Cardiac muscle cell (in vitro differentiated cells and primary cell): Measurements from ENCODE around the gene IGLON5. TPM values are rescaled to one million over a fixed set of nuclear protein-coding genes. Genes with fewer than 3 reads are reported as not detected.

ENCODE experiments used
- DNase-seq, 2 donors: peaks; one replicate each; pipeline versions ENCODE4 v3.0.0 to v3.0.0-alpha.2; 2010 to 2017; ENCODE audit warnings: low read depth in 1 of 2, low spot score in 1 of 2
- H3K27ac ChIP-seq: fragments of 200-600 bp; sonication (generic); 2 replicates; pipeline ENCODE4 v1.5.1; 2016
- H3K27me3 ChIP-seq: fragments of 200-600 bp; sonication (generic); 2 replicates; pipeline ENCODE4 v1.6.0; 2016; ENCODE audit warnings: control low read depth
- H3K36me3 ChIP-seq: fragments of 200-600 bp; sonication (generic); 2 replicates; pipeline ENCODE4 v1.5.1; 2016; ENCODE audit warnings: control low read depth
- H3K4me1 ChIP-seq: fragments of 200-600 bp; sonication (generic); 2 replicates; pipeline ENCODE4 v1.8.1; 2017; ENCODE audit warnings: low read depth, mild to moderate bottlenecking, mixed run types
- H3K4me3 ChIP-seq: fragments of 200-600 bp; sonication (generic); 2 replicates; pipeline ENCODE4 v1.5.1; 2016; ENCODE audit warnings: mild to moderate bottlenecking
- H3K9me3 ChIP-seq: fragments of 200-600 bp; sonication (generic); 2 replicates; pipeline ENCODE4 v1.5.1; 2017; ENCODE audit warnings: low read depth, mild to moderate bottlenecking, control low read depth
- polyA plus RNA-seq: library from polyadenylated mRNA; unstranded; fragments of >200 nt; fragmentation: Nextera tagmentation; extraction: Ambion mirVana; gene quantifications from 2 replicates; pipeline ENCODE4 v1.2.1, GENCODE V29; 2016
- total RNA-seq: library from RNA; depleted of rRNA; stranded (reverse); fragments of >200 nt; gene quantifications from 2 replicates; pipeline ENCODE4 v1.2.3, GENCODE V29; 2016
- TF ChIP-seq, protein P1 (sequence below): IDR thresholded peaks from 2 replicates; pipeline ENCODE4 v1.5.1; 2012; ENCODE audit warnings: low read depth, mild to moderate bottlenecking, low read length

Gene IGLON5
- total and polyA plus RNA-seq, 2 experiments from 2014 or later: 1.5 to 12.6 TPM

DNA sequence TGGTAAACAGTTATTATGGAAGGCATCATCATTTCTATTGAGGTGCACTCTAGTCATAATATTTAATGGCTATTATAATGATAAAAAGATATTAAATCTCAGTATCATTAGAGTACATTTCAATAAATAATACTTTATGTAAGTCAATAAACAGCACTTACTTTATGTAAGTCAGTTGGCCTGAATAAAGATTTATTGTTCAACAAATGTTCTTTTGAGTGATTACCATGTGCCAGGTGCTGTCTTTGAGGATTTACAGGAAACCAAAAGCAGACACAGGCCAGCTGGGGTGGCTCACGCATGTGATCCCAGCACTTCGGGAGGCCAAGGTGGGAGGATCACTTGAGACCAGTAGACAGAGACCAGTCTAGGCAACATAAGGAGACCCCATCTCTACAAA, 66.0 kb downstream of the IGLON5 start:
- no peaks in the 10 kb centered on the region for H3K36me3 ChIP-seq
- TF ChIP-seq, protein P1, sequence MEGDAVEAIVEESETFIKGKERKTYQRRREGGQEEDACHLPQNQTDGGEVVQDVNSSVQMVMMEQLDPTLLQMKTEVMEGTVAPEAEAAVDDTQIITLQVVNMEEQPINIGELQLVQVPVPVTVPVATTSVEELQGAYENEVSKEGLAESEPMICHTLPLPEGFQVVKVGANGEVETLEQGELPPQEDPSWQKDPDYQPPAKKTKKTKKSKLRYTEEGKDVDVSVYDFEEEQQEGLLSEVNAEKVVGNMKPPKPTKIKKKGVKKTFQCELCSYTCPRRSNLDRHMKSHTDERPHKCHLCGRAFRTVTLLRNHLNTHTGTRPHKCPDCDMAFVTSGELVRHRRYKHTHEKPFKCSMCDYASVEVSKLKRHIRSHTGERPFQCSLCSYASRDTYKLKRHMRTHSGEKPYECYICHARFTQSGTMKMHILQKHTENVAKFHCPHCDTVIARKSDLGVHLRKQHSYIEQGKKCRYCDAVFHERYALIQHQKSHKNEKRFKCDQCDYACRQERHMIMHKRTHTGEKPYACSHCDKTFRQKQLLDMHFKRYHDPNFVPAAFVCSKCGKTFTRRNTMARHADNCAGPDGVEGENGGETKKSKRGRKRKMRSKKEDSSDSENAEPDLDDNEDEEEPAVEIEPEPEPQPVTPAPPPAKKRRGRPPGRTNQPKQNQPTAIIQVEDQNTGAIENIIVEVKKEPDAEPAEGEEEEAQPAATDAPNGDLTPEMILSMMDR: no peak
- no peak for DNase-seq
- H3K27me3 ChIP-seq: no peaks in the 10 kb centered on the region
- H3K4me3 ChIP-seq: no peak overlapping the region
- no peak overlapping the region for H3K27ac ChIP-seq
- no peaks in the 10 kb centered on the region for H3K9me3 ChIP-seq
- H3K4me1 ChIP-seq: no peaks in the 10 kb centered on the region

DNA sequence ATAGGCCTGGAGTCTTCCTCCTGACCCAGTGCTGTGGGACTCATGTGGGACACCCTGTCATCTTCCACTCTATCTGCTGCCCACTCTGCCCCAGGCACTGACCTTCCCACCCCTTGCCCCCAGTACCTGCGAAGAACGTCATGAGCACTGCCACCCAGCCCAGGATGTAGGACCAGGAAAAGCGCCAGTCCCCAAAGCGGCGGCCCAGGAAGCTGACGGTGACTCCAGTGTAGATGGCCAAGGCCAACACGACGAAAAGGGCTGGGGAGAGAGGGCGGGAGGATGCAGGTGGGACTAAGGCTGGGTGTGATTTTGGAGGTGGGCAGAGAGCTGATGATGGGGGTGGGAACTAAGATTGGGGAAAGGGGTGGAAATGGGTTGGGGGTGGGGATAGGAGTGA, 68.9 kb downstream of the IGLON5 start:
- Histone ChIP-seq H3K27ac (no peak overlapping the region), H3K36me3 (no peaks in the 10 kb centered on the region), H3K9me3 (no peaks in the 10 kb centered on the region), H3K27me3 (no peaks in the 10 kb centered on the region), H3K4me3 (no peak overlapping the region), H3K4me1 (no peaks in the 10 kb centered on the region)
- TF ChIP-seq, protein P1: no peak
- no peak for DNase-seq

Other genes with a start within 250 kb of the IGLON5 start
- gene KLK13, start 246.6 kb upstream of the IGLON5 start, total RNA-seq: 0.45 TPM in 1 of 2 replicates, not detected in the other
- not detected in 2 replicates for gene KLK13, start 246.6 kb upstream of the IGLON5 start, polyA plus RNA-seq
- gene KLK14, start 228.8 kb upstream of the IGLON5 start, total RNA-seq: 0.24 TPM in 1 of 2 replicates, not detected in the other
- 0.75 TPM in 1 of 2 replicates, not detected in the other for gene KLK14, start 228.8 kb upstream of the IGLON5 start, polyA plus RNA-seq
- gene CTU1, start 203.2 kb upstream of the IGLON5 start, total RNA-seq: 13.5 and 13.8 TPM in 2 replicates
- gene CTU1, start 203.2 kb upstream of the IGLON5 start, polyA plus RNA-seq: 9.4 and 15.6 TPM in 2 replicates
- gene SIGLEC9, start 186.7 kb upstream of the IGLON5 start, total RNA-seq: not detected in 2 replicates
- gene SIGLEC9, start 186.7 kb upstream of the IGLON5 start, polyA plus RNA-seq: not detected in 2 replicates
- gene SIGLEC7, start 169.3 kb upstream of the IGLON5 start, total RNA-seq: not detected in 2 replicates
- gene SIGLEC7, start 169.3 kb upstream of the IGLON5 start, polyA plus RNA-seq: not detected in 2 replicates
- not detected in 2 replicates for gene CD33, start 86.6 kb upstream of the IGLON5 start, total RNA-seq
- gene CD33, start 86.6 kb upstream of the IGLON5 start, polyA plus RNA-seq: not detected in 2 replicates
- not detected in 2 replicates for gene SIGLECL1, start 60.6 kb upstream of the IGLON5 start, total RNA-seq
- not detected in 2 replicates for gene SIGLECL1, start 60.6 kb upstream of the IGLON5 start, polyA plus RNA-seq
- 5.0 and 6.5 TPM in 2 replicates for gene VSIG10L, start 30.5 kb downstream of the IGLON5 start, total RNA-seq
- gene VSIG10L, start 30.5 kb downstream of the IGLON5 start, polyA plus RNA-seq: 8.1 and 9.1 TPM in 2 replicates
- gene ETFB, start 54.7 kb downstream of the IGLON5 start, total RNA-seq: 203 and 276 TPM in 2 replicates
- gene ETFB, start 54.7 kb downstream of the IGLON5 start, polyA plus RNA-seq: 343 and 433 TPM in 2 replicates
- gene CLDND2, start 57.4 kb downstream of the IGLON5 start, total RNA-seq: 0.45 TPM in 1 of 2 replicates, not detected in the other
- 16.5 and 22.3 TPM in 2 replicates for gene CLDND2, start 57.4 kb downstream of the IGLON5 start, polyA plus RNA-seq
- gene NKG7, start 61.0 kb downstream of the IGLON5 start, total RNA-seq: not detected in 2 replicates
- 0.25 and 0.57 TPM in 2 replicates for gene NKG7, start 61.0 kb downstream of the IGLON5 start, polyA plus RNA-seq
- gene LIM2, start 76.3 kb downstream of the IGLON5 start, total RNA-seq: not detected in 2 replicates
- gene LIM2, start 76.3 kb downstream of the IGLON5 start, polyA plus RNA-seq: not detected in 2 replicates
- not detected in 2 replicates for gene C19orf84, start 78.9 kb downstream of the IGLON5 start, total RNA-seq
- not detected in 2 replicates for gene C19orf84, start 78.9 kb downstream of the IGLON5 start, polyA plus RNA-seq
- not detected in 2 replicates for gene SIGLEC10, start 106.0 kb downstream of the IGLON5 start, total RNA-seq
- 0.22 and 0.55 TPM in 2 replicates for gene SIGLEC10, start 106.0 kb downstream of the IGLON5 start, polyA plus RNA-seq
- not detected in 2 replicates for gene SIGLEC8, start 146.8 kb downstream of the IGLON5 start, total RNA-seq
- not detected in 2 replicates for gene SIGLEC8, start 146.8 kb downstream of the IGLON5 start, polyA plus RNA-seq
- gene CEACAM18, start 166.9 kb downstream of the IGLON5 start, total RNA-seq: not detected in 2 replicates
- gene CEACAM18, start 166.9 kb downstream of the IGLON5 start, polyA plus RNA-seq: not detected in 2 replicates
- not detected in 2 replicates for gene SIGLEC12, start 190.2 kb downstream of the IGLON5 start, total RNA-seq
- gene SIGLEC12, start 190.2 kb downstream of the IGLON5 start, polyA plus RNA-seq: not detected in 2 replicates
- not detected in 2 replicates for gene SIGLEC6, start 220.0 kb downstream of the IGLON5 start, total RNA-seq
- gene SIGLEC6, start 220.0 kb downstream of the IGLON5 start, polyA plus RNA-seq: not detected in 2 replicates